H1 (cell line): ENCODE data around the gene TMEM108. TPM values are rescaled to one million over a fixed set of nuclear protein-coding genes. Genes with fewer than 3 reads are reported as not detected.

ENCODE experiments used
- BACH1 ChIP-seq: IDR thresholded peaks from 2 replicates; pipeline ENCODE4 v1.6.1; 2012; ENCODE audit warnings: low read length, improper control_type of control experiment
- CTBP2 ChIP-seq: IDR thresholded peaks from 2 replicates; pipeline ENCODE4 v1.7.0; 2011; ENCODE audit warnings: borderline replicate concordance, mild to moderate bottlenecking, moderate library complexity, mixed read lengths, low read length; ENCODE audit not compliant: insufficient read depth, insufficient read length
- EP300 ChIP-seq, 2 experiments: IDR thresholded peaks; 1 replicate in 1 of 2; 2 replicates in 1 of 2; pipeline ENCODE4 v1.6.1; 2011 to 2012; ENCODE audit warnings: low read depth in 2 of 2, low read length in 2 of 2, mild to moderate bottlenecking in 2 of 2, borderline replicate concordance in 1 of 2, inconsistent platforms in 1 of 2, moderate library complexity in 1 of 2
- EZH2 ChIP-seq: fragments of 200-600 bp; sonication (generic); IDR thresholded peaks from 2 replicates; pipeline ENCODE4 v1.7.1; 2012; ENCODE audit warnings: low read depth, mild to moderate bottlenecking, moderate library complexity, low read length, inconsistent platforms; ENCODE audit not compliant: severe bottlenecking
- RFX5 ChIP-seq: IDR thresholded peaks from 2 replicates; pipeline ENCODE4 v1.6.1; 2011; ENCODE audit warnings: low read depth, low read length, improper control_type of control experiment, borderline replicate concordance
- SIN3A ChIP-seq, 2 experiments: IDR thresholded peaks in 1 of 2; conservative IDR thresholded peaks in 1 of 2; 2 replicates each; pipeline ENCODE4 v1.6.1; 2011 to 2012; ENCODE audit warnings: low read length in 2 of 2, improper control_type of control experiment in 1 of 2, low read depth in 1 of 2, mild to moderate bottlenecking in 1 of 2
- polyA plus RNA-seq, 7 experiments: library from polyadenylated mRNA; depleted of rRNA in 3 of 7; stranded (reverse) in 5 of 7; unstranded in 2 of 7; fragments of >200 nt in 5 of 7; fragments of 200-250 nt in 2 of 7; gene quantifications; 1 replicate in 5 of 7; 2 replicates in 1 of 7; 4 replicates in 1 of 7; pipeline versions ENCODE4 v1.2.1 to v1.2.3, GENCODE V29; 2011 to 2013; ENCODE audit warnings: missing spikeins in 2 of 7, mixed read lengths in 2 of 7
- total RNA-seq: library from RNA; stranded (reverse); fragmentation: NEBNext Ultra II Directional; extraction: Animal tissue kit (Norgen Biotek cat#: 25700); gene quantifications from 2 replicates; pipeline ENCODE4 v1.2.1, GENCODE V29; 2021

The TMEM108 gene
- total and polyA plus RNA-seq, 2 of the 8 experiments (the other 6 are each of a cell fraction or from before 2014, with no cell fraction given): 14.3 to 16.2 TPM

DNA sequence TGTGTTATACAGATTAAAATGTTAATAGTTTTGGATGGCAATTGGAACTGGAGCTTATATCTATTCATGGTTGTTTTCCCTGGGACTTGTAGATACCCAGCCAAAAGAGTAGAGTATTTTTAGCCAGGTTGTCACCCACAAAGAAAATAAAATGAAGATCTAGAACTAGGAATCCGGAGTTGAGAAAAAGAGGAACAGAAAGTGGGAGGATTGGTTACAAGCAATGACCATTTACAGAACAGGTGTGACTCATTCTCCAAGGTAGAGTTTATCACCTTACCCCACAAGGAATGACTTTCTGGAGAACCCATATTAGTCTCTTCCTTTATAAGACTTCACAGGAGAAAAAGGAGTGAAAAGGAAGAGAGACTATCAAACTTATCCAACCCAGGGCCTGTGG, 99.8 kb downstream of the TMEM108 start (continued):
- no peak for TF ChIP-seq RFX5
- no peak for TF ChIP-seq SIN3A (conservative IDR thresholded peaks at IDR 0.05 in 1 of 2, IDR thresholded peaks at IDR 0.05 in 1 of 2; ENCODE audit: low read depth in 1 of 2, low read length in 2 of 2)
- TF ChIP-seq CTBP2: no peak
- no peak for TF ChIP-seq BACH1
- TF ChIP-seq EZH2: no peak
- no peak for TF ChIP-seq EP300 (IDR thresholded peaks at IDR 0.05; ENCODE audit: borderline replicate concordance in 1 of 2, low read depth in 2 of 2, low read length in 2 of 2)
